ENCODE results near the gene ARHGAP12. TPM values are rescaled to one million over a fixed set of nuclear protein-coding genes. Genes with fewer than 3 reads are reported as not detected.
"Not testable (repeated sequence)": the region's sequence is repeated elsewhere in the genome, so short reads cannot be mapped to it uniquely, and the experiment has no call there.

The ARHGAP12 gene
- polyA plus RNA-seq, 1 donor from 2014 or later: 62.6 TPM

GRCh38 chr10:31770307-31770902 lies 158.2 kb downstream of the ARHGAP12 start:
- no peak overlapping the region for H3K9ac ChIP-seq (ENCODE audit: low read length)
- H3K4me2 ChIP-seq (ENCODE audit: low read length): no peak overlapping the region
- no peaks in the 10 kb centered on the region for H3K9me3 ChIP-seq (ENCODE audit: low read length)
- H3K79me2 ChIP-seq (replicated peaks; ENCODE audit: insufficient read depth, low read length): no peaks in the 10 kb centered on the region
- TF ChIP-seq POLR2AphosphoS5 (IDR thresholded peaks at IDR 0.05): no peak
- TF ChIP-seq RAD21 (conservative IDR thresholded peaks at IDR 0.05): peak; percentile 31
- no peaks in the 10 kb centered on the region for H3K36me3 ChIP-seq (ENCODE audit: insufficient read depth, low read length)
- H3K27ac ChIP-seq (ENCODE audit: low read length): no peak overlapping the region
- no peaks in the 10 kb centered on the region for H4K20me1 ChIP-seq (ENCODE audit: insufficient read depth)
- H3F3A ChIP-seq (ENCODE audit: insufficient read depth, low read length, poor library complexity, severe bottlenecking): no peaks in the 10 kb centered on the region
- H2AFZ ChIP-seq (ENCODE audit: low read depth, low read length): no peak overlapping the region
- H3K4me3 ChIP-seq (ENCODE audit: low read length): no peak overlapping the region
- H3K9me2 ChIP-seq (ENCODE audit: insufficient read depth, low read length): no peaks in the 10 kb centered on the region
- H3K27me3 ChIP-seq (ENCODE audit: insufficient read depth, low read depth, low read length): no peaks in the 10 kb centered on the region

GRCh38 chr10:31769564-31769963 lies 159.1 kb downstream of the ARHGAP12 start:
- Histone ChIP-seq H3K4me3 (ENCODE audit: low read length) (no peak overlapping the region), H3K27ac (ENCODE audit: low read length) (no peak overlapping the region), H3K36me3 (ENCODE audit: insufficient read depth, low read length) (no peaks in the 10 kb centered on the region), H3K79me2 (replicated peaks; ENCODE audit: insufficient read depth, low read length) (no peaks in the 10 kb centered on the region), H2AFZ (ENCODE audit: low read depth, low read length) (no peak overlapping the region), H3K27me3 (ENCODE audit: insufficient read depth, low read depth, low read length) (no peaks in the 10 kb centered on the region), H3K4me2 (ENCODE audit: low read length) (no peak overlapping the region), H4K20me1 (ENCODE audit: insufficient read depth) (no peaks in the 10 kb centered on the region), H3K9me3 (ENCODE audit: low read length) (no peaks in the 10 kb centered on the region), H3K9me2 (ENCODE audit: insufficient read depth, low read length) (no peaks in the 10 kb centered on the region), H3F3A (ENCODE audit: insufficient read depth, low read length, poor library complexity, severe bottlenecking) (no peaks in the 10 kb centered on the region), H3K9ac (ENCODE audit: low read length) (no peak overlapping the region)
- no peak for TF ChIP-seq REST (IDR thresholded peaks at IDR 0.05; ENCODE audit: borderline replicate concordance)
- TF ChIP-seq SMC3 (conservative IDR thresholded peaks at IDR 0.05; ENCODE audit: poor library complexity): no peak

DNA sequence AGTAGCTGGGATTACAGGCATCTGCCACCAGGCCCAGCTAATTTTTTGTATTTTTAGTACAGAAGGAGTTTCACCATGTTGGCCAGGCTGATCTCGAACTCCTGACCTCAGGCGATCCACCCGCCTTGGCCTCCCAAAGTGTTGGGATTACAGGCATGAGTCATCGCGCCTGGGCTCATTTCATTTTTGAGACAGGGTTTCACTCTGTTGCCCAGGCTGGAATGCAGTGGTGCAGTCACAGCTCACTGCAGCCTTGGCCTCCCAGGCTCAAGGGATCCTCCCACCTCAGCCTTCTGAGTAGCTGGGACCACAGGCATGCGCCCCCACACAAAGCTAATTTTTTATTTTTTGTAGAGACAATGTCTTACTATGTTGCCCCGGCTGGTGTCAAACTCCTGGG lies 159.7 kb downstream of the ARHGAP12 start:
- H3K27me3 ChIP-seq (ENCODE audit: insufficient read depth, low read depth, low read length); H3K79me2 ChIP-seq (replicated peaks; ENCODE audit: insufficient read depth, low read length); H3K36me3 ChIP-seq (ENCODE audit: insufficient read depth, low read length); H2AFZ ChIP-seq (ENCODE audit: low read depth, low read length); H3K9ac ChIP-seq (ENCODE audit: low read length); H3K9me3 ChIP-seq (ENCODE audit: low read length); H4K20me1 ChIP-seq (ENCODE audit: insufficient read depth); H3K27ac ChIP-seq (ENCODE audit: low read length); H3K4me2 ChIP-seq (ENCODE audit: low read length); H3K9me2 ChIP-seq (ENCODE audit: insufficient read depth, low read length); H3K4me3 ChIP-seq (ENCODE audit: low read length); H3F3A ChIP-seq (ENCODE audit: insufficient read depth, low read length, poor library complexity, severe bottlenecking): not testable (repeated sequence)

- Histone ChIP-seq H3K36me3 (ENCODE audit: insufficient read depth, low read length) (no peaks in the 10 kb centered on the region), H4K20me1 (ENCODE audit: insufficient read depth) (no peaks in the 10 kb centered on the region), H3K4me2 (ENCODE audit: low read length) (no peak overlapping the region), H3K27ac (ENCODE audit: low read length) (no peak overlapping the region), H2AFZ (ENCODE audit: low read depth, low read length) (no peak overlapping the region), H3K79me2 (replicated peaks; ENCODE audit: insufficient read depth, low read length) (no peaks in the 10 kb centered on the region), H3K9me2 (ENCODE audit: insufficient read depth, low read length) (no peaks in the 10 kb centered on the region), H3K9me3 (ENCODE audit: low read length) (no peaks in the 10 kb centered on the region), H3F3A (ENCODE audit: insufficient read depth, low read length, poor library complexity, severe bottlenecking) (no peaks in the 10 kb centered on the region), H3K27me3 (ENCODE audit: insufficient read depth, low read depth, low read length) (no peaks in the 10 kb centered on the region), H3K4me3 (ENCODE audit: low read length) (no peak overlapping the region), H3K9ac (ENCODE audit: low read length) (no peak overlapping the region)
- TF ChIP-seq RAD21 (conservative IDR thresholded peaks at IDR 0.05): no peak
- TF ChIP-seq MXI1 (conservative IDR thresholded peaks at IDR 0.05; ENCODE audit: poor library complexity, severe bottlenecking): no peak
- no peak for TF ChIP-seq EP300 (conservative IDR thresholded peaks at IDR 0.05; ENCODE audit: poor library complexity, severe bottlenecking)
- TF ChIP-seq, protein P1, sequence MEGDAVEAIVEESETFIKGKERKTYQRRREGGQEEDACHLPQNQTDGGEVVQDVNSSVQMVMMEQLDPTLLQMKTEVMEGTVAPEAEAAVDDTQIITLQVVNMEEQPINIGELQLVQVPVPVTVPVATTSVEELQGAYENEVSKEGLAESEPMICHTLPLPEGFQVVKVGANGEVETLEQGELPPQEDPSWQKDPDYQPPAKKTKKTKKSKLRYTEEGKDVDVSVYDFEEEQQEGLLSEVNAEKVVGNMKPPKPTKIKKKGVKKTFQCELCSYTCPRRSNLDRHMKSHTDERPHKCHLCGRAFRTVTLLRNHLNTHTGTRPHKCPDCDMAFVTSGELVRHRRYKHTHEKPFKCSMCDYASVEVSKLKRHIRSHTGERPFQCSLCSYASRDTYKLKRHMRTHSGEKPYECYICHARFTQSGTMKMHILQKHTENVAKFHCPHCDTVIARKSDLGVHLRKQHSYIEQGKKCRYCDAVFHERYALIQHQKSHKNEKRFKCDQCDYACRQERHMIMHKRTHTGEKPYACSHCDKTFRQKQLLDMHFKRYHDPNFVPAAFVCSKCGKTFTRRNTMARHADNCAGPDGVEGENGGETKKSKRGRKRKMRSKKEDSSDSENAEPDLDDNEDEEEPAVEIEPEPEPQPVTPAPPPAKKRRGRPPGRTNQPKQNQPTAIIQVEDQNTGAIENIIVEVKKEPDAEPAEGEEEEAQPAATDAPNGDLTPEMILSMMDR (IDR thresholded peaks at IDR 0.05; ENCODE audit: poor library complexity, severe bottlenecking): no peak
- no peak for TF ChIP-seq TAF1 (IDR thresholded peaks at IDR 0.05; ENCODE audit: low read depth)
- TF ChIP-seq EZH2 (IDR thresholded peaks at IDR 0.05; ENCODE audit: borderline replicate concordance, insufficient read depth, low read length, poor library complexity, severe bottlenecking): no peak
- no peak for TF ChIP-seq SMC3 (conservative IDR thresholded peaks at IDR 0.05; ENCODE audit: poor library complexity)
- no peak for TF ChIP-seq REST (IDR thresholded peaks at IDR 0.05; ENCODE audit: borderline replicate concordance)
- no peak for TF ChIP-seq POLR2AphosphoS5 (IDR thresholded peaks at IDR 0.05)
These were observed 160.2 kb downstream of the ARHGAP12 start for GRCh38 chr10:31768467-31768866.

Data from neural cell (in vitro differentiated cells).